Liver (tissue), 3 donors: ENCODE measurements around the gene MEGF6.

Source experiments
- ATF3 ChIP-seq: IDR thresholded peaks from 2 replicates; pipeline ENCODE4 v1.6.1; 2016; ENCODE audit warnings: antibody characterized with exemption
- CTCF ChIP-seq: fragments of 150-350 bp; IDR thresholded peaks from 2 replicates; pipeline ENCODE4 v1.5.1; 2017; ENCODE audit warnings: improper control_type of control experiment, low read depth, low read length; ENCODE audit not compliant: missing input control
- FOXA1 ChIP-seq: IDR thresholded peaks from 2 replicates; pipeline ENCODE4 v1.6.1; 2016; ENCODE audit warnings: antibody characterized with exemption
- RAD21 ChIP-seq, 2 donors: IDR thresholded peaks; 2 replicates each; pipeline ENCODE4 v1.6.1; 2016; ENCODE audit warnings: antibody characterized with exemption in 2 of 2, mild to moderate bottlenecking in 2 of 2
- TAF1 ChIP-seq: conservative IDR thresholded peaks from 2 replicates; pipeline ENCODE4 v1.6.1; 2016; ENCODE audit warnings: antibody characterized with exemption, mild to moderate bottlenecking
- donor health status: healthy.
- donor health status: healthy.

- no peak for TF ChIP-seq CTCF
- TF ChIP-seq TAF1: no peak
- no peak for TF ChIP-seq FOXA1
- no peak for TF ChIP-seq RAD21 (IDR thresholded peaks at IDR 0.05)
- TF ChIP-seq ATF3: no peak
These were observed 154.8 kb downstream of the MEGF6 start for GRCh38 chr1:3456449-3456963.
